ENCODE data around the gene KRT75.

Gene KRT75

DNA sequence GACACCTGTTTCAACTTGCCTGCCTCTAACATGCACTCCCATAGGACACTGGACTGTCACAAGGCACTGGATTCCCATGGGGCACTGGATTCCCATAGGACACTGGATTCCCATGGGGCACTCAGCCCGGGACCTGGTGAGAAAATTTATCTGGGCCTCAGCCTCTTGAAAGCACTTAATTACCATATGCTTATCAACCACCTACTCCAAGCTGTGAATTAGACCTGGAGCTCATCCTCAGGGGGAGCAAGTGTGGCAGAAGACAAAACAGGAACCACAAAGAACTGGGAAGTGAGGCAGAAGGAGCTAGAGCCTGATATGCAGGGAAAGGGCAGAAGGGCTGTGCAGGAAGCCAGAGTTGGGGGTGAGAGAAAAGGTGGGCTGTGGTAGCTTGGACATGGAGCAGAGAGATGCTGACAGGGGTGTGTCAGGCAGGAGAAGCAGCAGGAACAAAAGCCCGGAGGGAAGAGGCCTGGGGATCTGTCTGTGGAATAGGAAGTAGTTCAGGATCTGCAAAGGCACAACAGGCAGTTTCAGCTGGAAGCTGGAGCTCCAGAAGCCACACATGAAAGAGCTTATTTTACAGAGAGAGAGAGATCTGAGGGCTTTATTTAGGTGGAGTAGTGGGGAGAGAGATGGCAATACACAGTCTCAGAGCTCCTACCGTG, 31.2 kb downstream of the KRT75 start:
- TF ChIP-seq, protein P1, sequence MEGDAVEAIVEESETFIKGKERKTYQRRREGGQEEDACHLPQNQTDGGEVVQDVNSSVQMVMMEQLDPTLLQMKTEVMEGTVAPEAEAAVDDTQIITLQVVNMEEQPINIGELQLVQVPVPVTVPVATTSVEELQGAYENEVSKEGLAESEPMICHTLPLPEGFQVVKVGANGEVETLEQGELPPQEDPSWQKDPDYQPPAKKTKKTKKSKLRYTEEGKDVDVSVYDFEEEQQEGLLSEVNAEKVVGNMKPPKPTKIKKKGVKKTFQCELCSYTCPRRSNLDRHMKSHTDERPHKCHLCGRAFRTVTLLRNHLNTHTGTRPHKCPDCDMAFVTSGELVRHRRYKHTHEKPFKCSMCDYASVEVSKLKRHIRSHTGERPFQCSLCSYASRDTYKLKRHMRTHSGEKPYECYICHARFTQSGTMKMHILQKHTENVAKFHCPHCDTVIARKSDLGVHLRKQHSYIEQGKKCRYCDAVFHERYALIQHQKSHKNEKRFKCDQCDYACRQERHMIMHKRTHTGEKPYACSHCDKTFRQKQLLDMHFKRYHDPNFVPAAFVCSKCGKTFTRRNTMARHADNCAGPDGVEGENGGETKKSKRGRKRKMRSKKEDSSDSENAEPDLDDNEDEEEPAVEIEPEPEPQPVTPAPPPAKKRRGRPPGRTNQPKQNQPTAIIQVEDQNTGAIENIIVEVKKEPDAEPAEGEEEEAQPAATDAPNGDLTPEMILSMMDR (IDR thresholded peaks at IDR 0.05) = no peak

GRCh38 chr12:52402377-52402776, 31.8 kb downstream of the KRT75 start:
- TF ChIP-seq, protein P1 (IDR thresholded peaks at IDR 0.05) = no peak

DNA sequence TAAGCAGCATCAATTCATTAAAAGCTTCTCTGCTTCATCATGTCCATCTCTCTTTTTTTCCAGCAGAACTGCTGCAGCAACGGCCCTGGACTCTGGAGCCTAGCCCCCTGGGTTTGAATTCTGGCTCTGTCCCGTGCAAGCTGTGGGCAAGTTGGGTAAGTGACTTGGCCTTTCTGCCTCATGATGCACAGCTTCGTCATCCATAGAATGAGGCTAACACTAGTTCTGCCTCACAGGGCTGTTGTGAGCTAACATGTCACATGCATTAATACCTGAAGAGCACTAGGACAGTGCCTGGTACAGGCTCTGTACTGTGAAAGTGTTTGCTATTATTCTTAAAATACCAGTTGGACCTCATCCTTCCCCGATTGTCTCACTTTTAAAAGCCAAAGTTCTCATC, 32.2 kb downstream of the KRT75 start:
- TF ChIP-seq, protein P1 (IDR thresholded peaks at IDR 0.05) = no peak

DNA sequence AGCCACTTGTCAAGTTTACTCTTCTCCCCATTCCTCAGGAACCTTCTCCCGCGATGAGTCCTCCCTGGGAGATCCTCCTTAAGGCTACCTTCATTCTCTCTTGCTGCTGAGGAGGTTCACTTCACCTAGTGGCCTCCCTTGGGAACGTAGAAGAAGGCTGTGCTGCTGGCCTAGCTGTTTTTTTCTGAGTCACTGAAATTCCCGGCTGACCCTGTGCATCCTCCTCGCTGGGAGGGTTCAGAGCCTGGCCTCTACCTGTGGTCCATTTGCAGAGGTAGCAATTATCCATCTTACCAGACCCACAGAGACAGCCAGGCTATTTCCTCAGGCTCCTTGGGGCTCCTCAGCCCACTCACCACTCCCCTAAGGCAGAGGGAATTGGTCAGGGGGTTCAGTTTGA, 32.6 kb downstream of the KRT75 start:
- TF ChIP-seq, protein P1 (IDR thresholded peaks at IDR 0.05) = no peak

GRCh38 chr12:52400906-52401305, 33.3 kb downstream of the KRT75 start:
- TF ChIP-seq, protein P1 (IDR thresholded peaks at IDR 0.05) = no peak

GRCh38 chr12:52399756-52400155, 34.4 kb downstream of the KRT75 start:
- TF ChIP-seq, protein P1 (IDR thresholded peaks at IDR 0.05) = no peak

DNA sequence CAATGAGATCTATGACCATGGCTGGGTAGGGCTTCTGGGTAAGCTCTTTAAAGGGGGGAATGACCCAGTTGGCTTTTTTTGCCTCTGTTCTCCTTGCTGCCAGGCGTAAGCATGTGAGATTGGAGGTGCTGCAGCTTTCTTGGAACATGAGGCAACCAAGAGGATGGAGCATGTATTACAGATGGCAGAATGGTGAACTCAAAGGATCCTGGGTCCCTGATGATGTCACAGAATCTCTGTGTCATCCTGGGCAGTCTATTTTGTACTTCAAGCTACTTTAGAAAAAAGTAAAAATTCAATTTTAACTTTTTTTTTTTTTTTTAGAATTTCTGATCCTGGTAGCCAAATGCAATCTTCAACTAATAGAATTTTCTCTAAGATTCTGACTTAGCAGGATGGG, 36.0 kb downstream of the KRT75 start:
- TF ChIP-seq, protein P1 (IDR thresholded peaks at IDR 0.05) = no peak

DNA sequence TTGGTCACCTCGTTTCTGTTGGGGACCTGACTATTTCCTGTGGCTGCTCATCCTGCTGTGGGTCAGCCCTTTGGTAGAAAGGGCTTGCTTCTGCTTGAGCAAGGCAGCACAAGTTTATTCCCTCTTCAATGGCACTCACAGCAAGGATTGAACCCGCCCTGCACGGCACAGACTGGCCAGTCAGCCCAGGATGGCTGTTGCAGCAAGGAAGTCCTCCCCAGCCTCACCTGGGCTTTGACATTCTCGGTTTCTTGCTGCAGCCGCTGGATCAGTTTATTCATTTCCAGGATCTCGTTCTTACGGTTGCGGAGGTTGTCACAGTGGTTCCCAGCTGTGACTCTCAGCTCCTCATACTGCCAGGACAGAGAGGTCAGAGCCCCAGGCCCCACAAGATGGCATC, 37.5 kb downstream of the KRT75 start:
- TF ChIP-seq, protein P1 (IDR thresholded peaks at IDR 0.05) = no peak

Data from LNCAP (cell line).